ENCODE results near the gene DHH. TPM values are rescaled to one million over a fixed set of nuclear protein-coding genes. Genes with fewer than 3 reads are reported as not detected.

Gene DHH
- total and polyA plus RNA-seq, 9 of the 15 experiments (the other 6 are each of a cell fraction or from before 2014, with no cell fraction given) = 0.07 to 2.6 (median 0.54) TPM

- TF ChIP-seq ZBTB11 (CRISPR knock-in tag; IDR thresholded peaks at IDR 0.05) (peak in 2 of 3 experiments; percentile 18 to 51; a peak in 3 of 6 replicates), SMARCE1 (IDR thresholded peaks at IDR 0.05) (peak; percentile 83), PRMT5 (CRISPR knock-in tag; IDR thresholded peaks at IDR 0.05) (no peak), CHD4 (IDR thresholded peaks at IDR 0.05; ENCODE audit: insufficient read depth, insufficient replicate concordance, low read depth, low read length, poor library complexity, severe bottlenecking) (peak; percentile 36), CUX1 (CRISPR knock-in tag; IDR thresholded peaks at IDR 0.05) (no peak), TEAD4 (IDR thresholded peaks at IDR 0.05; ENCODE audit: low read length) (peak; percentile 83), TEAD4 (CRISPR knock-in tag; IDR thresholded peaks at IDR 0.05; ENCODE audit: borderline replicate concordance) (no peak), ZBTB2 (IDR thresholded peaks at IDR 0.05) (peak; percentile 76; the same call in 1 of the 2 replicates), MAX (CRISPR knock-in tag; IDR thresholded peaks at IDR 0.05) (peak; percentile 69), SFPQ (IDR thresholded peaks at IDR 0.05; ENCODE audit: low read depth, low read length) (no peak), POLR2H (tag; IDR thresholded peaks at IDR 0.05; ENCODE audit: low read depth) (no peak)
These were observed 4.5 kb downstream of the DHH start (continued) for GRCh38 chr12:49089821-49090773.
